Subcutaneous adipose tissue (tissue), 4 donors: ENCODE data around the gene TRIM33. TPM values are rescaled to one million over a fixed set of nuclear protein-coding genes. Genes with fewer than 3 reads are reported as not detected.

Source experiments
- CTCF ChIP-seq: fragments of 450-650 bp; IDR thresholded peaks from one replicate; pipeline ENCODE4 v1.5.1; 2016; ENCODE audit warnings: low read depth, mild to moderate bottlenecking, control low read depth, antibody characterized with exemption, moderate library complexity
- total RNA-seq, 4 donors: library from RNA; depleted of rRNA; stranded (reverse); fragments of >200 nt; gene quantifications; one replicate each; pipeline ENCODE4 v1.1.0, GENCODE V29; 2016

Gene TRIM33
- total RNA-seq, 4 donors from 2014 or later, result 36.2 to 44.3 (median 38.7) TPM

GRCh38 chr1:114549137-114549536, 38.1 kb upstream of the TRIM33 start:
- TF ChIP-seq CTCF, result no peak

DNA sequence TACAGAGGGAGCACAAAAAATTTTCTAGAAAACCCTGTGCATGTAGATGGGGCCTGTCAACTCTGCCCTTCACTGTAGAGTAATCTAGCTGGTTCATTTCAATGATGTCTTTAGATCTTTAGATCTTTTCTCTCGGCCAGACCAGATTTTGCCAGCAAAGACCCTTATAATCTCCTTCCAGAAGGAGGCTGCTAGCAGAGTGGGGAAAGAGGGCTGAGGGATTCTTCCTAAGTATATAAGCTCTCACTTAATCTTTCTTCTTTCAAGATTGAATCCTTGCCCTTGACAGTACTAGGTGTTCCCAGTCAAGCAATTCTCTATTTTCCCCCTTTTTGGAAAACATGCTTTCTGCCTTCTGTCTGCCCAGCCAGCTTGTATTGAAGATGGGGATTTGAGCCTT, 36.1 kb upstream of the TRIM33 start:
- TF ChIP-seq CTCF, result no peak

DNA sequence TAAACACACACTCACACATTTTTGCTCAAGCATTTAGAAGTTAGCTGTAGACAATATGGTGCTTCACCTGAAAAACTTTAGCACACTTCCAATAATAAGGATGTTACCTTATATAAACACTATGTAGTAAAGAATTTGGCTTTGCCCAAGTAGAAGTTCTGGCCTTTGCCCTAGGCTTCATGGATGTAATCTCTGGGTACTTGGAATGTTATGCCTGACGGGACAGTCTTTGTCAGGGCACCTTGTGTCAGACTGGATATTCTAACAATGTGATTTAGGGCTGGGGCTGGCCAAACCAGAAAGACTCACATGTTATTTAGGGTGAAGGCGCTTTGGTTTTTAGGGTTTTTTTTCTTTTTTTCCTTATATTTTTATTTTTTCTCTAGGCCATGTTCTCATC, 34.8 kb upstream of the TRIM33 start:
- TF ChIP-seq CTCF, result no peak

GRCh38 chr1:114545315-114545714, 34.3 kb upstream of the TRIM33 start:
- TF ChIP-seq CTCF, result no peak

DNA sequence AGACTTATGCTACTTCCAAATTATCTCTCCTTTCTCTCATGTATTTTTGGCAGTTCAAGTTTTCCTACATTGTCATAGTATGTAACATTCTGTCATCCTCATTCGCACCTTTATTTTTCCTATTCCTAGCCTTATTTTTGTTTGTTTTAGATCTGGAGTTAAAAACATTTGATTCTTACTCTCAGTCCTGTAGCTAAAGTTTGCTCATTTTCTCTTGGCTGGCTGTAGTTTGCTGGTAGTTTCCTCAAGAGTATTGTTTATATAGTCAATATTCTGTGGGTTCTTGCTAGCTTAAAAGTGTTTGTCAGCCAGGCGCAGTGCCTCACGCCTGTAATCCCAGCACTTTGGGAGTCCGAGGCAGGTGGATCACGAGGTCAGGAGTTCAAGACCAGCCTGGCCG, 29.8 kb upstream of the TRIM33 start:
- TF ChIP-seq CTCF, result no peak

- TF ChIP-seq CTCF, result no peak
Measured at GRCh38 chr1:114540272-114540671, 29.3 kb upstream of the TRIM33 start.

DNA sequence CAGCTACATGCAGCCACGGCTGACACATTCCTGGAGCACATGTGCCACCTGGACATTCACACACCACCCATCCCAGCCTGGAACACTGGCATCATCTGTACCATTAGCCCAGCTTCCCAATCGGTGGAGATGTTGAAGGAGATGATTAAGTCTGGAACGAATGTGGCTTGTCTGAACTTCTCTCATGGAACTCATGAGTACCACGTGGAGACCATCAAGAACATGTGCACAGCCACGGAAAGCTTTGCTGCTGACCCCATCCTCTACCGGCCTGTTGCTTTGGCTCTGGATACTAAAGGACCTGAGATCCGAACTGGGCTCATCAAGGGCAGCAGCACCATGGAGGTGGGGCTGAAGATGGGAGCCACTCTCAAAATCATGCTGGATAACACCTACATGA, 25.0 kb upstream of the TRIM33 start:
- TF ChIP-seq CTCF, result no peak
